ENCODE data around the gene EFNA5.
"Not testable (repeated sequence)": the region's sequence is repeated elsewhere in the genome, so short reads cannot be mapped to it uniquely, and the experiment has no call there.

EFNA5 gene

DNA sequence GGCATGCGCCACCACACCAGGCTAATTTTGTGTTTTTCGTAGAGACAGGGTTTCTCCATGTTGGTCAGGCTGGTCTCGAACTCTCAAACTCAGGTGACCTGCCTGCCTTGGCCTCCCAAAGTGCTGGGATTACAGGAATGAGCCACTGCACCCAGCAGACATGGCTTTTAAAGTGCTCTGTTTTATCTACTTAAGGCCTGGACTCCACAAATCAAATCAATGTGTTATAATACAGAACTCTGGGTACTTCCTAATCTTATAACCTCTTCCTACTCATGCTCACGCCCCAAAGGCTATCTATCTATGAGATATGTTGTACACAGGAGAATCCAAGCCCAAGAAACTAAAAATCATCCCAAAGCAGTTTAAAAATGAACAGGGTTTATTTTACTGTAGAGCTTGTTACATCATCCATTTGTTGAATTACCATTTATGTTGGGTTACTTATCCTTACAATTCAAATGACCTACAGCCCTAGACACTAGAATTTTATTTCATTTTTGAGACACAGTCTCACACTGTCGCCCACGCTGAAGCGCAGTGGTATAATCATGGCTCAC, 155.1 kb downstream of the EFNA5 start:
- DNase-seq, result no peak

- DNase-seq, result no peak
These were observed 156.4 kb downstream of the EFNA5 start for GRCh38 chr5:107514305-107514704.

DNA sequence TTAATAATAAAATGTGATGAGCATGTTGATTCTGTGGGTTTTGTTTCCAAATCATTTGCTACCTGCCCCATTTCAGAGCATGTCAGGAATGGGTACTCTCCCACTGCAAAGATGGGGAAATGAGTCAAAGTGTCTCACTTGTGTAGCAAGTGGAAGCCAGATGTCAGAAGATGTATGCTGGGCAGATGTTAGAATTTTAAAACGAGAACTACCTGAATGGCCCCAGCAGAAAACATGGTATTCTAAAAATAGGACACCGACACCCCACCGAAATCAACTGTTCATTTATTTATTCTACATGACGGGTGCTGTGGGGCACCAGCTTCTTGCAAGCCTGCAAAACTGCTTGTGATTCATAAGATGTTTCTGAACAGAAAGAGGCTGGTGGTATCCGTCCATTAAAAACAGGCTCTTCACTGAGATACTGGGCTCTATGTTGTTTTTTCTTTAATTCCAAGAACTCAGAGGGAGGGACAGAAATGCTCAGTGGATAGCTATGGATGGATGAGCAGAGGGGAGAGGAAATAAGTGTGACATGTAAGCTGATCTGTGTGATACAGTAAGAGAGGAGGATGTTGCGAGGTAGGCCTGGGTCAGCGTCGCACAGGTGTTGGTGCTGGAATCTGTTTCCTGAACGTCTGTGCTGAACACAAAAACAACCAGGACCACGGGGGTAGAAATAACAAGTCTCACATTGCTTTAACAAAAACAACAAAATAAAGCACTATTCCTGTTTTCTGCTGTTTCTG, 157.2 kb downstream of the EFNA5 start:
- no peak for DNase-seq

- DNase-seq, result no peak
These were observed 158.7 kb downstream of the EFNA5 start for GRCh38 chr5:107512029-107512428.

DNA sequence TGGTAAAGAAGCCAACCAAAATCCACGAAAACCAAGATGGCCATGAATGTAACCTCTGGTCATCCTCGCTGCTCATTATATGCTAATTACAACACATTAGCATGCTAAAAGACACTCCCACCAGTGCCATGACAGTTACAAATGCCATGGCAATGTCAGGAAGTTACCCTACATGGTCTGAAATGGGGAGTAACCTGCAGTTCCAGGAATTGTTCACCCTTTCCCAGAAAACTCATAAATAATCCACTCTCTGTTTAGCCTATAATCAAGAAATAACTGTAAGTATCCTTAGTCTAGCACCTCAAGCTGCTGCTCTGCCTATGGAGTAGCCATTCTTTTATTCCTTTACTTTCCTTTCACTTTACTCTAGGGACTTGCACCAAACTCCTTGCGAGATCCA, 160.6 kb downstream of the EFNA5 start:
- DNase-seq, result no peak

DNA sequence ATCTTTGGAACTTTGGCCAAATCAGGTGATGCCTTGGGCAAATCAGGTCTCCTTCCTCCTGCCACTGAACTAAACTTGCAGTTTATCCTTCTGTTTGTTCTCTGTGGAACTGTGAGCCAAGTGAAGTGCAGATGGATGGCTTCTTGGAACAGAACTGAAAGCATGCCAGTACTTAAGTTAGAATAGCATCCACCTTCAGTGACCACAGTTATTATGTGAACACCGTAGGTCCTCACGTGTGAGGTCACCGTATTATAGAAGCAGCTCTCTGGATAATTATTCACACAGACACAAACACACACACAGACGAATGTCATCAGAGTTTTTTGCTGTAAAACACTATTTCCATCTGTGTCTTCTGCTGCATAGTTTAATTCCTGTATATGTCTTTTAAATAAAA, 162.6 kb downstream of the EFNA5 start:
- DNase-seq, result no peak

- DNase-seq, result no peak
These were observed 164.8 kb downstream of the EFNA5 start for GRCh38 chr5:107505763-107506534.

- DNase-seq, result no peak
These were observed 166.3 kb downstream of the EFNA5 start for GRCh38 chr5:107504424-107504823.

- DNase-seq, result no peak
These were observed 168.1 kb downstream of the EFNA5 start for GRCh38 chr5:107502676-107503060.

DNA sequence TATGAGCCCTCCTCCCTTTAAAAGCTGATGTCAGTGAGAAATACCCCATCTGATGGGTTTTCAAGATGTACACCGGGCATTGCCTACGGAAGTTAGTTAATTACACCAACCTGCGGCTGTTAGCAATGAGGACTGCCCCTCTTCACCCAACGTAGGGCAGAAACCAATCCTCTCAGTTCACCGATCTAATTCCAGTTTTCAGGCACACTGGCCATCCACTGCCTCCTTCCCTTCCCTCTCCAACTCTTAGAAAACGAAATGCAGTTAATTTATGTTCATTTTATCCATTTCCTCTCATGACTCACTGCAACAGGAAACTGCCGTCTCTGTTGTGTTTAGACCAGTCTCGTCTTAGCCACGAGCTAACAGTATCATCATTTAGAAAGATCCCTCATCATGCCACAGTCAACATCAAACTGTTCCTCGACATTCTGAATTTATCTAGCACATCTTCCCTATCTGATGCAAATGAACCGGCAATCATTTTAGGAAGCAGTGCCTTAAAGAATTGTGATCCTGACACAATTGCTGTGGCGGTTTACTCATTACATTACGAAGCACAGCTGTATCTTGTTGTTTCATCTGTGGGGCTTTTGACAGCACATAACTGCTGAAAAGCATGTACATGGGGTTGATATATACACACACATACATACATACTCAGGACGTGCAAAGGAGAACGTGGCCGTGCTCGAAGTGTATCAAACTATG, 168.6 kb downstream of the EFNA5 start:
- DNase-seq, result peak; percentile 39

DNA sequence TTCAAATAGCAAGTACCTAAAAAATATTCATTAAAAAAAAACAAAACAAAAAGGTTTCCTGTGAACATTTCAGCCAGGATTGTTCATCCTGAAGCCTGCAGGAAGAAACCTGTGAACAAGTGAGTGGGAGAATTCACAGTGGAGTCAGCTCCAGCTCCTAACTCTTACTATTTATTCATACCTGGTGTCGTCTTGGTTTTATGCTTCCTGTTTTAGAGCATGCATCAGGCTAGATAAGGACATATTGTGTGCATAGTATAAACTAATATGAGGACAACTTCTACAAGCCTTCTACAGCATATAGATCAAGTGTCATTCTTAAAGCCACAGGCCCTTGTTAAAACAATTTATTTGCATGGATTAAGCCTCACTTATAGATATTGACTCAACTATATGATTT, 169.9 kb downstream of the EFNA5 start:
- no peak for DNase-seq

DNA sequence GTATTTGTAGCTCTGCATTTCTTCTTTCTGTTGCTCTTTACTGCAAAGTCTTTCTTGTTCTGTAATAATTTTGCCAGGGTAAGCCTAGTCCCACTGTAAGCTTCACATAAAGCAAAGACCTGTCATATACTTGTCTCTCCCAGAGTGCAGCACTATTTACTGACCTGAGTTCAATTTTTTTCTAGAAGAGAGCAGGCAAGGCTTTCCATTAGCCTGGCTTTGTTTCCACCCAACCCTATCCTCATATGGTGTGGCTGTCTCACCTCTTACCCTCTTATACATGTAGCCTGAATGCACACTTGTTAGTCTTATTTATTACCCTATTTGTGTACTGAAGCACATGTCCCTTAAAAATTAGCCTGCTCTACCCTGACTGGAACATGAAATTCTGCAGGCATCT, 170.4 kb downstream of the EFNA5 start:
- no peak for DNase-seq

- no peak for DNase-seq
These were observed 171.0 kb downstream of the EFNA5 start for GRCh38 chr5:107499776-107500175.

- DNase-seq, result no peak
These were observed 171.5 kb downstream of the EFNA5 start for GRCh38 chr5:107499237-107499636.

DNA sequence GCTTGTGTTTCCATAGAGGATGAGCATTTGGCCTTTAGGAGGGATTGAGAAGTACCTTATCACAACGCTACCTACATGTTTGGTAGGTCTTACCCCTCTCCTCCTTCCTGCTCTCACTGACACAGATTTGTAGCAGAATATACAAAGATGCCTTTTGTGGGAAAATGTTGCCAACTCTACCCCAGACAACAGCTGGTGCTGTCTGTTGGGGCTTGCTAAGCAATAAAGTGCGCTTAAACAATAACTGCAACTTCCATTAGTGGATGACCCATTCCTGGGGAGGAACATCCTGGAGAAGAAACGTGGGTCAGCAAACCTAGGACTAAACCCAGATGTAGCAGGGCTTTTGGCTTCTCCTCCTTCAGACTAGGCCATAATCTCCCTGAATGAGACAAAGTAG, 174.3 kb downstream of the EFNA5 start:
- DNase-seq, result no peak

GRCh38 chr5:107494129-107494528, 176.6 kb downstream of the EFNA5 start:
- not testable (repeated sequence) for DNase-seq

- DNase-seq, result no peak
These were observed 183.6 kb downstream of the EFNA5 start for GRCh38 chr5:107487056-107487542.

- peak; percentile 83 for DNase-seq
These were observed 184.2 kb downstream of the EFNA5 start for GRCh38 chr5:107486489-107486888.

GRCh38 chr5:107485184-107485583, 185.6 kb downstream of the EFNA5 start:
- DNase-seq, result no peak

DNA sequence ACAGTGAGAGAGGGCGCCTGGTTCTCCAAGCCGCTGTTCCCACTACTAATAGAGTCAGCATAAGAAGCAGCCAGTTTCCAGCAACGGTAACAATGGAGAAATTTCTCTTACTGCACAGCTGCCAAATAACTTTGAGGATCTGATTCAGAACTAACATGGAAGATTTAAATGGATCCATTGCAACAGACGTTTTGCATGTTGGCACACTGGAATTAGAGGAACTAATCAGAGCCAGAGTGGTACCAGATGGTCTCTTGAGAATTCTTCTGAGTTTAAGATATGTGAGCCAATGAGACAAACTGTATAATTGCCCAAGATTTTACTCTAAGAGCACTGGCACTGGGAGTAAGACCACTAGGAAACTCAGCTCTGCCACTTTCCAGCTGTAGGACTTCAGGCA, 186.5 kb downstream of the EFNA5 start:
- DNase-seq, result no peak

DNA sequence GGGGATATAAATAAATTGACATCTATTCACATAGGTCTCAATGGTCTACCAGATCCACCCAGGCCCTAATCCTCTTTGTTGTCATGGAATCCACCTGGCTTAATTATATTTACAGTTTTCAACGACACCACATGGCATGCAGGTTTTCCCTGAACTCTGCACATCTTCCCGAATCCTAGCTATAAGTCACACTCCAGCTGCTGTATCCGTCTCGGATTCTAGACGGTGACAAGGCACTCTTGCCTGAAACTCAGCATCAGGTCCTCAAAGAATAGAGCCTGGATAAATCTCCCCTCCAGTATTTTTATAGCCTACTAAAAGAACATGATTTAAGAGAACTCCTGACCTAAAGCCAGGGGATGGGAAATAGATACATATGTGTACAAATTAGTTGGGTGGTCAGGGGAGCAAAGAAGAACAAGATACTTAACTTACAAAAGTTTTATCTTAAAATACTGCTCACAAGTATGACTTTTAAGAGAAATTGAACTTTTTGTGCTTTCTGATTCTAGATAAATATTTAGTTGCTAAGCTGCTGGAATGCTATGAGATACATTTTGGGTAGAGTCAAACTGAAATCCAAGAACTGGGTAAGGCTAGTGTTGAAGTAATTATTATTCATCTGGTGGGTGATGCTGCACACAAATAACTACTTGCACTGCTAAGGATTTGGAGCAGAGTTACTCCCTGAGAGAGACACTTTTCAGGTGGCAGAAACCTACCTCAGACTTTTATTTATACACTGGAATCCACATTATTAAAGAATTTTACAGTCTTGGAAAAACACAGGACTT, 187.3 kb downstream of the EFNA5 start:
- DNase-seq, result peak; percentile 27

DNA sequence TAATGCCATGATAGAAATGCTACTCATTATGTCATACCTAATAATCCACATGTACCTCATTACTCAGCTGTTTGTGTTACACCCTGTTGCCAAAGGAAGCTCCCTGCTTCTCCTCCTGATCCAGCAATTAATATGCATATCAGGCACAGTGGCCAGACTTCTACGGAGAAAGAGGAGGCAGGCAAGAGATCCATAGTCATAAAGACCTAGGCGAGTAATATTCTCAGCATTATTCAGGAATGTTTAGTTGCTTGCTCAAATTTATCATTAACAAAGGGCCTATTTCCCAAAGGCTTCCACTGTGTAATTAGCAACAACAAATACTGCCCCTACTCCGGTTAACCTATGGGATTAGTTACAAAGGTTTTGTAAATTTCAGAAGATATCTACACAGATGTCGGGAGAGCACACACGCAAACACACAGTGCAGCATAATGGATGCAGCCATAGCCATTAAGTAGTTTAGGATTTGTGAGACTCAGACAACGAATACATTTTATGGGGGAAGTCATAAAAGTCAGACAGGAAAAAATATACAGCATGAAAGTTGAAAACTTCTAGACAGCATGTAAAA, 192.6 kb downstream of the EFNA5 start:
- no peak for DNase-seq
